COLO668 (cell line): ENCODE results near the gene UBE2QL1.

Experiments used
- DNase-seq: peaks from one replicate; lab custom pipeline; 2025; ENCODE audit not compliant: unreplicated experiment; lab: John Stamatoyannopoulos, UW

UBE2QL1 gene

DNA sequence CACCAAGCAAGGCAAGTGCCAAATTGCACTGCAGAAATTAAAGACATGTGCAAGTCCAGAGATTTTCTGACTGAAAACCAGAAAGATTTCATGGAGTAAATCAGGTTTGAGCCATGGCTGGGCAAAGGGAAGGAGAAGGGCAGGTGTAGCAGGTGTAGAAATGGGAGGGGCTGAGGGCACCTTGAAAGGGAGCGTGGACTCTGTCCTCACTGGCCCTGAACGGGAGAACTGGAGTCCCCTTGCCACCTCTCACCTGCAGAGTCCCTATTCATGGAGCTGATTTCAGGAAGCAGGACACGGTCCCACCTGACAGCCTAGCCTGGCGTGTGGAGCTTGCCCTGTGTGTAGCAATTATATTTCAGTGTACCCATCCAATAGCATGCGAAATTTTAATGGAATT is 46.3 kb downstream of the UBE2QL1 start:
- peak; percentile 79 for DNase-seq

DNA sequence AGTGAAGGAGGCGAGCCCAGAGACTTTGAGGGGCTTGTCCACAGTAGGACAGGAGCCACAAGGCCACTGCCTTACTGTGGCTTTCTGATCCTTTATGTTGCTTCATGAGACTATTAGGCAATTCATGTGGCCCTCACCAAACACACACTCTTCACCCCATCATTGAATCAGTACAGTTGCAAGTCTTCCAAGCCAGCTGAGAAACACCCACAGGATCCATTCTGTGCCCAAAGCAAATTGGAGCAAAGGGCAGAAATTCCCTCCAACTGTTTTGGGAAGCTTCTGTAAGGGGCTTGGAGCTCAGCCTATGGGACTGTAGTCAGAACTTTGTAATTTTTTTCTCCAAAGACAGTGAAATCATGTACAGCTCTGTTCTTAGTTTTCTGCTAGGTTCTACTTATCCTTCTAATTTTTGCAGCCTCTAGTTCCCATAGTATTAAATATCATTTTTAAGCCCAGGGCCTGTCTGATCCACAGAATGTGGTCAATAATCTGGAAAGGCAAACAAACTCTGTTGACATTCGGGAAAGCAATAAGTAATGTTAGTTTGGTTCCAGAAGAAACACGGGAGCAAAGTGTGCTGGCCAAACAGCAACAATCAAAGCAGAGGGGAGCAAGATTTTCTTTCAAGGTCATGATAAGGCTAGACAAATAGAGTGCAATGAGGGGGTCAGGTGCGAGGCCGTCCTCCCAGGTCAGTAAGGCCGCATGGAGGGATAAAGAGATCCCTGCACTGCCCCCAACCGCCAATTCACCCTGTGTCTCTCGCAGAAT is 47.0 kb downstream of the UBE2QL1 start:
- DNase-seq = no peak

DNA sequence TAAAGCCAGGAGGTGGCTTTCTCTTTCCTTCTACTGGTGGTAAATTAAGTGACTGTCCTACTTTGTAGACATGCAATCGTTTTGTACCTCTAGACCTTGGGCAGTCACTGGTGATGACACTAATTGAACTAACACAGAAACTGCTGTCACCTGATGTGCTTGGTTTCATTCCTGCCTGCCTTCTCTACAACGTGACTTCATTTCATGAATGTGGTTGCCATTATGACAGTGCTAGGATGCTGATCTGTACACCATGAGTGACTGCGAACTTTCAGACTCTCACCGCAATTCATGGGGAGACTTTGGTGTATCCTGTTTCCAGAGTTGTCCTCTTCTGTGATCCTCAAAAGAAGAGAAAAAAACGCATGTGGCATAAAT is 47.5 kb downstream of the UBE2QL1 start:
- DNase-seq = no peak

DNA sequence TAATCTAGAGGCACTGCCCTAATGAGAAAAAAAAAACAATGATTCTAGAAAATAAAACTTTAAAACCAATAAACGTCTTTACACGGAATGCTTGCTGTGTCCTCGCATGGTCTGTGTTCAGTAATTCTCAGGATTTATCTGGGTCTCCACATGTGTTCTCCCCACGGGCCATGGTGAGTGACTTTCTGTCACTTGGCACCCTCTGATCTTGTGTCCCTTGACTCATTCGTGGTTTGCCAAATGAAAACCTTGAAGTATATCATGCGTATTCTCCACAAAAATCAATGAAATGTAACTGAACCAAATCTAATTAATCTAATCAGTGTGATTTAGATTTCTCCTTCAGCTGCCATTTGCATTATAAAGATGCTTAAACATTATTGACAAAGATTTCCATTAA is 48.0 kb downstream of the UBE2QL1 start:
- DNase-seq = no peak

DNA sequence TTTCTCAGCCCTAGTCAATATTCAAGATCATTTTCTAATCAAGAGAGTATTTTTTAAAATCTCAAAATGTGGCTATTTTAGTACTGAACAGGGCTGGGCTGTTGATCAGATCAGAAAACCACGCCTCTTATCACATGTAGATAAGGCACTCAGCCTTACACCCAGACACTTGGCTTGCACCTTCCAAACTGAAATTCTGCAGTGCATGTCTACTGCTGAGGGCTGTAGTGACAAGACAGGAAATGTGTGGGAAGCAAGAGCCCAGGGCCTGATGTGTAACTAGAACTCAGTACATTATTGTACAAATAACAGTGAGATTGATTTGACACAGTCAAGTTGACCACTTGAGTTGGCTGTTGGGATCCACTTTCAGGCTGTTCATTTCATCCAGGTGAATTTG is 48.6 kb downstream of the UBE2QL1 start:
- DNase-seq = no peak

DNA sequence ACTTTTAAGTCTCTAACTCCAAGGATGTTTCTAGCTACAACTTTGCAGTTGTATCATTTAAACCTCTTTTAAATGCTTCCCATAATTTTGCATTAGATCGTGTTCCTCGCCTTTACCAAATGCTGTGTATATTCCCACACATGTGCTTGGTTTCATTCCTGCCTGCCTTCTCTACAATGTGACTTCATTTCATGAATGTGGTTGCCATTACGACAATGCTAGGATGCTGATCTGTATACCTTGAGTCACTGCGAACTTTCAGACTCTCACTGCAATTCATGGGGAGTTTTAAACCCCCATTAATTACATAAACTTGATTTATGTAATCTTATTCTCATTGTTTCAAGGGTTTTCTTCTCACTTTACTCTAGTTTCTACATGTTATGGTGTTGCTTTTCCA is 50.3 kb downstream of the UBE2QL1 start:
- no peak for DNase-seq

DNA sequence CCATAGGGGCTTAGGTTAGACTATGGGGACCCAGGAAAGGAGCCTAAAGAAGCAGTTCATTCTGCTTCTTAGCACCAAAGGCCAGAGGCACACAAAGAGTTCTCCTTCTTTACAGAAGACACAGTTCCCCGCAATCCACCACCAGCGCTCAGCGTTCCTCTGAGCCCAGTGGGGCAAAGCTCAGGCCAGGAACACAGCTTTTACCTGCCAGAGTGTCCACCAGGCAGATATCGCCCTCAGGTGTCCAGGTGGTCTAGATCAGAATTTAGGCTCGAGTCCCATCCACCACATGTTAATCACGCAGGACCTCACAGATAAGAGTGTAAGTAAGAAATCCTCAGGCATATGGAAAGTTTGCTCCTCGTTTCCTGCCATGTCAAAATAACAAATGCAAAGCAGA is 53.0 kb downstream of the UBE2QL1 start:
- no peak for DNase-seq

DNA sequence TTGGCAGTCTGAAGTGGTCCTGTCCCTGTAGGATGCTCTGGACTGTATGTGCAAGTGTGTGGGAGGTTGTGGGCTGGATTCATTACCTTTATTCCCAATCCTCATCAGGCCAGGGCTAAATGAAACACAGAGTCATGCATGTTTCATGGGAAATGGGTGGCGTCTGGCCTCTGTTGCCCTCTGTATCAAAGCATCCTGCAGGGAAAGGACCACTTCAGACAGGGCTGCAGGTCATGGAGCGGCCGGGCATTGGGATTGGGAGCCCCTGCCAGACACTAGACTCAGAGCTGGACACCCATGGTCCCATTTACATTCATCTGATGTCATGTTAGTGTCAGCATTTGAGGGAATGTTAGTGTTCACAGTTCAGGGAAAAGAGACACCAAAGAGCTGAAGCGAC is 53.8 kb downstream of the UBE2QL1 start:
- no peak for DNase-seq

DNA sequence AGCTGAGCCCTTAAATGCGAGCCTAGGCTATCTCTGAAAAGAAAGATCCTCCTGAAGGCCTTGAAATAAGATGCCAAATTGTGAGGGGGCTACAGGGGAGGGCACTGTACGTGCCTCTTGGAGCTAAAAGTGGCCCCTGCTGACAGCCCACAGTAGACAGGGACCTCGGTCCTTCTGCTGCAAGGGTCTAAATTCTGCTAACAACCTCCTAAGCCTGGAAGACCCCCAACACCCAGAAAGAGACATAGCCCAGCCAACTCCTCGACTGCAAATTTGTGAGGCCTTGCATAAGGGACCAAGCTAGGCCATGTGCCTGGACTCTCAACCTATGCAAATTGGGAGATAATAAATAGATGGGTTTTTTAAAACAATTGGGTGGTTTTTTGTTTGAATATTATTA is 54.7 kb downstream of the UBE2QL1 start:
- DNase-seq = no peak

DNA sequence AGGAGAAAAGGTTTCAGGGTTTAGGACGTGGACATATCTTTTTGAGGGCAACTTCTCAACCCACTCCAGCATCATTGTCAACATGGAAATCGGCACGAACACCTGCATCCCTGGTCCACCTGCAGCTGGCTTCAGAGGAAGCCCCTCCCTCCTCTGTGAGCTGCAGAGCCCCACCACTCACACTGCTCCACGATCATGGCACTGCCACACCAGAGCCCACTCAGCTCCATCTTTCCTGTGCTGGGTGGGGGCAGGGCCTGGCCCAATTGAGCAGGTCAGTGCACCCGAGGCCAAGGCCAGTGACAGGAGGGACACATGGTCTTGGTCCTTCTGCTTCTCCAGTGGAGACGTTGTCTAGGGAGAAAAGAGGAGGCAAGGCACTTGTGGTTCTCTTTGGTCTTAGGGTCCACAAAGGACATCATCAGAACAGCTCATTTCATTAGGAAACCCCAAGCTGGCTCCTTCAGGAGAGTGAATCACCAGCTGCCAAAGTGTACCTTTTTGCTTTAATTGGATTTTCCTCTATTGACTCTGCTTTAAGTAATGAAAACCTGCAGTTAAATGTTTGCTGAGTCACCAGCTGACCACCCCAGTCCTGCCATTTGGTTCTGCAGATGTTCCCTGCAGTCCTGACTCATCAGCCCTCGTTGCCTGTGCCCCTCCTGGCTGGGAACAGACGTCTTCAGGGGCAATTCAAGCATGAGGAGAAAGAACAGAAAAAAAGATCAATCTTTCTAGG is 56.2 kb downstream of the UBE2QL1 start:
- peak; percentile 80 for DNase-seq

DNA sequence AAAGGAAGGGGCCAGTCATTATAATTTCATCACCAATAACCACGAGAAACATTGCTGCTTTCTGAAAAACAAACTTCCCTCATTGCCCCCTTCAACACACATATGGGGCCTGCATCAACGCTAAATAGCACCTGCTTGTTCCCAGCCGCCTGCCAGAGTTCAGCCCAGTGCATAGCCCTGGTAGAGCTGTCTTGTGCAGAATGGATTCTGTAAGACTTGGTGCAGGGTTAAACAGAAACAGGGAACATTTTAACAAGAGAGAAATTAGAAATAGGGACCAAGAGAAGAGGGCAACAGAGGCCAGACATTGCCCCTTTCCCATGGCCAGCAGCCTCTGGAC is 56.7 kb downstream of the UBE2QL1 start:
- peak; percentile 66 for DNase-seq

DNA sequence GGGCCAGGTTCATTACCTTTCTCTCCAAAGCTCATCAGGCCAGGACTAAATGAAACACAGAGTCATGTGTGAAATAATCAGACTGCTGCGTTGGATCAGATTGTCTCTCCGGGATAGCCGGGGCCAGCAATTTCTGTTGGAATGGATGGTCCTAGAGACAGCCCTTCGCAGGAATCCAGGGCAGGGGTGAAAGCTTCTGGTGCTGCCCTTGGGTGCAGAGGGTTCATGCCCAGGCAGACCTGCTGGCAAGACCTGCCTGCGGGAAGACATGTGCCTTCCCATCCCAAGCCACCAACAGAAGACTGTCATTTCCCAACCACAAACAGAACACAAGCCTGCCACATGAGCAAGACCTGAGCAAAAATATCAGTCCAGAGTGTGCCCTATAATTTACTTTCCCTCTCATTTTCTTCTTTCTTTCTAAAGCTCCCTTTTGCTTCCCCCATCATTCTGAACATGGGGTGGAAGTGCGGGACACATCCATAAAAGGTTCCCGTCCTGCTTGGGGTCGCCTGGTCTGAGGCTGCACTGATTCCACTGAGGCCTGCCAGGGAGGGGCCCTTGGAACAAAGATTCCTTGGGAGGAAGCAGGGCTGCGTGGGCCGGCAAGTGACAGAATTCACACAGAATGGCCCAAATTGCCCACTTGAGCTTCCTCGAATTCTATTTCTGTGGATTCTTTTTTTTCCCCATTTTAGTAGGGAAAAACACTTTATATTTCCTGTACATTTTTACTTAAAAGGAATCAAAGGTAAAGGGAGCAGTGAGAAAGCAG is 57.3 kb downstream of the UBE2QL1 start:
- DNase-seq = no peak

DNA sequence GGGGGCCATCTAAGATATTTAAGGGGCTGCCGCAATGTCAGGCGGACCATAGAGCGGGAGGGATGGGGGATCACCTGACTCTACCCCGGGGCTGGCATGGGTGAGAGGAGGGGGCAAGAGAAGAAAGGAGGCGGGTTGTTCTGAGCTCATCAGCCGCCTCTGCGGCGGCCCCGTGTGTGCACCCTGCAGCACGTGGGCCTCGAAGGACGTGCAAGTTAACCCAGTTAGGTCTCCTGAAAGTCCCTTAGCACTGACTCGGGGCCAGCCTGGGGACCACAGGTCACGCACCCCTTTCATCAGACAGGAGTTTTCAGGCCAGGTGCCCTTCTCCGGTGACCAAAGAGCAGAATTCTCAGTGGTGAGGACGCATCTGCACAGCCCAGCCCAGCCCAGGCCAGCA is 58.0 kb downstream of the UBE2QL1 start:
- DNase-seq = no peak

DNA sequence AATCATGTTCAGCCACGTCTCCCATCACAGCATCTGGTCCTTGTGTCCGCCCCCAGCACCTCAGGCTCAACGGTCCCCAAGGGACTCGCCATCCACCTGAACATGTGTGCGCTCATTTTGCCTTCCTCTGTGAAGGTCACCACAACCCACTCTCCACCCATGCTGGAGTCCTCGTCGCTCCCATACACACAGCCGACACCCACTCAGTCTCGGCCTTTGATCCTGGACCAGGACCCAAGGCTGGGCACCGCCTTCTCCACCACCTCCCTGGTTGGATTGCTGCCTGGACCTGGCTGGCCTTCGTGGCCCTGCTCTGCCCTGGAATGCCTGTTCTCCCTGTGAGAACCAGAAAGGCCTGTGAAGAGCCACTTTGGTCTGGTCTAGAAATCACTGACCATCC is 60.3 kb downstream of the UBE2QL1 start:
- no peak for DNase-seq

DNA sequence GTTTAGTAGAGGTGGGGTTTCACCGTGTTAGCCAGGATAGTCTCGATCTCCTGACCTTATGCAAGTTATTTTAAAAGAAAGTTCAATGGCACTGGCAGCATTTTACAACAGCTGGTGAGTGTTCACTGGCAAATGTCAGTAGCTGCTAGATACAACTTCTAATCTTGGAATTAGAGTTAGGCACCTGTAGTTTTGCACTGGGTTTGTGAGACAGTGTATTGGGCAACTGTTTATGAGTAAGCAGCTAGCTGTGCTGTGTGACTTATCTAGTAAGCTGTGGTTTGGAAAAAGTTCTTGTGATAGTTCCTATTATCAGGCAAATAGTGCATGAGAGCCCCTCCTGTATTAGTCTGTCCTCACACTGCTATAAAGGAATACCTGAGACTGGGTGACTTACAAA is 61.5 kb downstream of the UBE2QL1 start:
- no peak for DNase-seq

DNA sequence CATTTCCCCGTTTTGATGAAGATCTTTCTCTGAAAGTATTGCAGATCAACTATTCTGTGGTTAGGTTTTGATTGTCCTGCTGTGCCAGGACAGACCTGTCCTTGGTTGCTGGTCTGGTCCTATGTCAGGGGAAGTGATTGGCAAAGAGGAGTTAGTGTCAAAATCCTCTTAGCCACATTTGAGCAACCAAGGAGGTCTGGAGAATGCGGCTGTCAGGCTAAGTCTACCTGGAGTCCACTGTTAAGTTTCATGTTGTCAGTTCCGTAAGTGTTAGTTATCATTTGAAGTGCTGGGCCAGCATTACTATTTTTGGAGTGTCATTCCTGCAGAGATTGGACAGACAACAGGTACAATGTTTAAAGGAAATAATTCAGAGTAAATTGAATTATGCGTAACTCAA is 62.3 kb downstream of the UBE2QL1 start:
- no peak for DNase-seq

DNA sequence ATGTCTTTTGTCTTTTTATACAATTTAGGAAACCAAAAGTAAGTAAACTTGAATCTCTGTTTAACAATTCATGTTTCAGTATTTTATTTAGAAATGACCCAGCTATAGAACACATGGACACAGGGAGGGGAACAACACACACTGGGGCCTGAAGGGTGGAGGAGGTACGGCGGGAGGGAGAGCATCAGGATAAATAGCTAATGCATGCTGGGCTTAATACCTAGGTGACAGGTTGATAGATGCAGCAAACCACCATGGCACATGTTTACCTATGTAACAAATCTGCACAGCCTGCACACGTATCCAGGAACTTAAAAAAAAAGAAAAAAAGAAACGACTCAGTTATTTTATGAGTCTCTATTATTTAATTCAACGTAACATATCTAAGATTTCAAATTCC is 67.2 kb downstream of the UBE2QL1 start:
- peak; percentile 28 for DNase-seq

DNA sequence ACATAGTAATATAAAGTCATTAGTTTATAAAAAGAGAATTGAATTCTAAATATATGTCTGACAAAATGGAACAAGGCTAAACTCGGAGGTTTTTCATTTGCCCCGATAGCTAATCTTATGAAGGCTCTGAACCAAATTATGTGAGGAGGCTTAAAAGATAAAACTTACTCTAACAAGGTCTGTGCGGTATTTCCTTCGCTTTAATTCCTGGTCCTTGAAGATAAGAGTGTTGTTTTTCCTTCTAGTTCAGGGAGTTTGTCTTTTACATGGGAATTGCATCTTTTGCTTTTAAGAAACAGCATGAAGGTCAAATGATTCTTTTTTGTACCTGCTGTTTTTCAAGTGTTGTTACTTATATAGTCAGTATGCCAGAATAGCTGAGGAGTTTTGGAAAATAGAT is 68.2 kb downstream of the UBE2QL1 start:
- DNase-seq = no peak

DNA sequence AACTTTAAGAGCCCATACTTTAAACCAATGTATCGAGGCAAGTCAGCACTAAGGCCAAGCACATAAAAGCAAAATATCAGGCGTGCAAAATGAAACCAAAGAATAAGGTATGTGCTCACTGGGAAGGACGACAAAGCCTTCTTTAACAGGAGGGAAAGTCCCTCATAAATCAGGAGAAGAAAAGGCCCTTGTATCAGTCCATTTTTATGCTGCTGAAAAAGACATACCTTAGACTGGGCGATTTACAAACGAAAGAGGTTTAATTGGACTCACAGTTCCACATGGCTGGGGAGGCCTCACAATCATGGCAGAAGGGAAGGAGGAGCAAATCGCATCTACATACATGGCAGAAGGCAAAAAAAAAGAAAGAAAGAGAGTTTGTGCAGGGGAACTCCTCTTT is 68.9 kb downstream of the UBE2QL1 start:
- DNase-seq = no peak

DNA sequence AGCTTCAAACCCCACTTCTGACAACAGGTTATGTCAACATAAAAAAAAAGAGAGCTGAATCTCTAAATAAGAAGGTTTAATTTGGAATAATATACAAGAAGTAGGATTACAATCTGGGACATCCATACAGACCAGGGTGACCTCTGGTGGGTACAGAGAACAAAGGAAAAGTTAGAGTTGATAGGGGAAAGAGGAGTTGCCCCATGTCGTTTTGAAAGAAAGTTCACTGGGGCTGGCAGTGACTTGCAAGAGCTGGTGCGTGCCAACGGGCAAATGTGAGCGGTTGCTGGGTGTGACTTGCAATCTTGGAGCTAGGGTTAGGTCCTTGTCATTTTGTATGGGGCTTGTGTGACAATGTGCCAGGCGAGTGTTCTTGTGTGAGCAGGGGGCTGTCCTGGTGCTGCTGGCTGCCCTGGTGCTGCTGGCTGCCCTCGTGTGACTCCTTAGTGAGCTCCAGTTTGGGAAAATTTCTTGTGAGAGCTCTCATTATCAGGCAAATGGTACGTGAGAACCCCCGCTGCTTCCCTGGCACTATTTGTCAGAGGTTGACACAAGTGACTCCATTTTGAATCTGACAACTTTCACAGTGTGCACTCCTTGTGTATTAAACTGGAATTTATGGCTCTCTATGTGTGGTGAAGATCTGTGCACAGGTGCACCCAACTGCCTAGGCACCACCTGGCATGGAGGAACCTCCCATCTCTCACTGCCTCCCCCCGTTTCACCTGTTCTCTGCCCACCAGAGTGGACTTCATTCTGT is 69.8 kb downstream of the UBE2QL1 start:
- no peak for DNase-seq

DNA sequence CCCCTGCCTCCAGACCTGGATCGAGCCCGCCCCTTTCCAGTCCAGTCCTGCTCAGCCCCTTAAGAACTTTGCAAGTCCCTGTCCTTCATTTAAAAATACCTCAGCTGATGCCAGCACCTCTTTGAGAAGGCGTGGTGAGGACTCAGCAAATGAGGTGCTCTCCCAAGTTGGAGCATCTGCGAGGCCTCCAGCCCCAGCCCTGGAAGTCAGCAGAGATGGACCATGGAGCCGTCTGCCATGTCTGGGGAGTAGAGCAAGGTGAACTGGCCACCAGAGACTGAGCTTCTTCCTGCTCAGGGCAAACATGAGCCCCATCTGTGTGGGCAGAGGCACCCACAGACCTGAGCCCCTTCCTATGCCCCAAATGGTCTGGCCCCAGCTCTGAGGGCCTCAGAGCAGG is 71.5 kb downstream of the UBE2QL1 start:
- DNase-seq = no peak
